Right lobe of liver (tissue), 6 donors: ENCODE data around the gene HIP1. TPM values are rescaled to one million over a fixed set of nuclear protein-coding genes. Genes with fewer than 3 reads are reported as not detected.
"Not testable (repeated sequence)": the region's sequence is repeated elsewhere in the genome, so short reads cannot be mapped to it uniquely, and the experiment has no call there.

Source experiments
- ATAC-seq, 4 donors: fragments of 200-7000 bp; cut with Tn5 transposase; one replicate each; pipeline ENCODE4 v1.9.1; 2020; ENCODE audit warnings: mild to moderate bottlenecking in 4 of 4, moderate library complexity in 4 of 4
- DNase-seq, 3 donors: peaks; one replicate each; pipeline ENCODE4 v3.0.0-alpha.2; 2020
- H3K27ac ChIP-seq, 3 donors: fragments of 200-600 bp; one replicate each; pipeline ENCODE4 v1.8.0; 2022
- H3K27me3 ChIP-seq, 2 donors: fragments of 200-600 bp; one replicate each; pipeline ENCODE4 v1.8.0; 2022
- H3K36me3 ChIP-seq, 4 donors: fragments of 200-600 bp; sonication (generic) in 1 of 4; one replicate each; pipeline versions ENCODE4 v1.5.1 to v1.8.0; 2017 to 2022; ENCODE audit warnings: control low read depth in 1 of 4
- H3K4me1 ChIP-seq, 4 donors: fragments of 200-600 bp; sonication (generic) in 1 of 4; one replicate each; pipeline versions ENCODE4 v1.5.1 to v1.8.0; 2017 to 2022; ENCODE audit warnings: control low read depth in 1 of 4
- H3K4me3 ChIP-seq, 3 donors: fragments of 200-600 bp; one replicate each; pipeline ENCODE4 v1.8.0; 2022
- H3K9me3 ChIP-seq, 4 donors: fragments of 200-600 bp; sonication (generic) in 1 of 4; one replicate each; pipeline versions ENCODE4 v1.5.1 to v1.8.0; 2017 to 2022; ENCODE audit warnings: control low read depth in 1 of 4
- POLR2A ChIP-seq: fragments of 450-650 bp; IDR thresholded peaks from one replicate; pipeline ENCODE4 v1.6.1; 2017; ENCODE audit warnings: antibody characterized with exemption, mild to moderate bottlenecking
- WGBS: methylation state at CpG from one replicate; pipeline ENCODE4 v1.1.6; 2018; ENCODE audit warnings: low coverage, low lambda C conversion rate; ENCODE audit not compliant: insufficient coverage; ENCODE audit errors: missing lambda C conversion rate; 5-methylcytosine and 5-hydroxymethylcytosine counted together
- intact Hi-C, 2 donors: fragments of 100-400 bp; cut with DNase I; formaldehyde crosslinking; loops; one replicate each; pipeline versions ENCODE4 v1.11.2 to v1.14.1; 2022
- total RNA-seq, 6 experiments: library from RNA; depleted of rRNA in 2 of 6; stranded (reverse); fragments of >200 nt in 2 of 6; fragmentation: NEBNext Ultra II Directional in 3 of 6; extraction: Animal tissue kit (Norgen Biotek cat#: 25700) in 3 of 6; gene quantifications; one replicate each; pipeline versions ENCODE4 v1.1.0 to v1.2.4, GENCODE V29; 2016 to 2023
- TF ChIP-seq, protein P1 (sequence below), 4 donors: fragments of 200-600 bp in 3 of 4; fragments of 450-650 bp in 1 of 4; IDR thresholded peaks; one replicate each; pipeline versions ENCODE4 v1.5.1 to v1.8.0; 2016 to 2022; ENCODE audit warnings: antibody characterized with exemption in 4 of 4, mild to moderate bottlenecking in 2 of 4
- donor health status: DM: no; HTN: yes; CAD: no.
- donor health status: DM: no; HTN: no; CAD: no.
- donor health status: DM: no; HTN: no; CAD: no.
- donor health status: DM: no; HTN: yes; CAD: no.
- donor health status: DM: no; HTN: yes; CAD: no.

The HIP1 gene
- total RNA-seq, 6 experiments from 2014 or later = 17.6 to 23.0 (median 18.8) TPM

DNA sequence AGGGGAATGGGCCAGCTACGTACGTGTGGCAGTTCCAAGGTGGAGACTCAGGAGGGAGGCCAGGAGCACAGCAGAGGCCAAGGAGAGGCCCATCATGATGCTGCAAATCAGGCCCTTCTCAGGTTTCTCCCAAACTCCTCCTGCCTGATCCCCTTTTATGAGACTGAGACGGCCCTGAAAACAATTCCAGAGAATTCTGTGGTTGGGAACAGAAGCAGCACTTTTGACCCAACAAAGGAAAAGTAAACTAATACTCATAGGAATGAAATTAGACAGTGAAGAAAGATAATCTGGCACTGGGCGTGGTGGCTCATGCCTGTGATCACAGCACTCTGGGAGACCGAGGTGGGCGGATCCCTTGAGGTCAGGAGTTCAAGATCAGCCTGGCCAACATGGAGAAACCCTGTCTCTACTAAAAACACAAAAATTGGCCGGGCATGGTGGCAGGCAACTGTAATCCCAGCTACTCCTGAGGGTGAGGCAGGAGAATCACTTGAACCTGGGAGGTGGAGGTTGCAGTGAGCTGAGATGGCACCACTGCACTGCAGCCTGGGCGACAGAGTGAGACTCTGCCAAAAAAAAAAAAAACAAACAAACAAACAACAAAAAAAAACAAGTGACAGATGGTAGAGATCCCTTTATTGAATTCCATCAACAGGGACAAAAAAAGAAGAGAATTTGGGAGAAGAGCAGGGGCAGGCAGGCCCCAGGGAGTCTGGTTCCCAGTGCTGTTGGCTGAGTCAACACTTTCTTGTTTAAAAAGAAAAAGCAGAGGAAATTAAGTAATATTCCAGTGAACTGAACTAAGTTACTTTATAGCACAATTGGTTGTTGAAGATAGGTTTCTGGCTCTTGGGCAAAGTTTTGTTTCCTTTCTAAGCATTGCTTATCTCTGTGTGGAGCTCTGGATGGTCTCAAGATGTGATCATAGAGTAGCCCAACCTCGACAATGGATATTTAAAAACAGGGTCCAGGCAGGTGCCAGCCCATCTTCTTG lies 33.6 kb upstream of the HIP1 start, which contains the start of gene CCL26:
Gene CCL26, minus strand, starts transcription at position 131 of the 997 bp plus-strand sequence. Its CDS starts 35 bp downstream, at position 96.
- DNase-seq (no peak), ATAC-seq (peak in 3 of 4 donors; percentile 23 to 52 (median 38))
- Histone ChIP-seq H3K9me3 (no peaks in the 10 kb centered on the region), H3K4me1 (no peaks in the 10 kb centered on the region), H3K4me3 (no peak within 1 kb of the TSS), H3K36me3 (no peaks in the 10 kb centered on the region), H3K27ac (no peak within 1 kb of the TSS), H3K27me3 (no peaks in the 10 kb centered on the region)
- intact Hi-C loops = no loop called here
- TF ChIP-seq, protein P1, sequence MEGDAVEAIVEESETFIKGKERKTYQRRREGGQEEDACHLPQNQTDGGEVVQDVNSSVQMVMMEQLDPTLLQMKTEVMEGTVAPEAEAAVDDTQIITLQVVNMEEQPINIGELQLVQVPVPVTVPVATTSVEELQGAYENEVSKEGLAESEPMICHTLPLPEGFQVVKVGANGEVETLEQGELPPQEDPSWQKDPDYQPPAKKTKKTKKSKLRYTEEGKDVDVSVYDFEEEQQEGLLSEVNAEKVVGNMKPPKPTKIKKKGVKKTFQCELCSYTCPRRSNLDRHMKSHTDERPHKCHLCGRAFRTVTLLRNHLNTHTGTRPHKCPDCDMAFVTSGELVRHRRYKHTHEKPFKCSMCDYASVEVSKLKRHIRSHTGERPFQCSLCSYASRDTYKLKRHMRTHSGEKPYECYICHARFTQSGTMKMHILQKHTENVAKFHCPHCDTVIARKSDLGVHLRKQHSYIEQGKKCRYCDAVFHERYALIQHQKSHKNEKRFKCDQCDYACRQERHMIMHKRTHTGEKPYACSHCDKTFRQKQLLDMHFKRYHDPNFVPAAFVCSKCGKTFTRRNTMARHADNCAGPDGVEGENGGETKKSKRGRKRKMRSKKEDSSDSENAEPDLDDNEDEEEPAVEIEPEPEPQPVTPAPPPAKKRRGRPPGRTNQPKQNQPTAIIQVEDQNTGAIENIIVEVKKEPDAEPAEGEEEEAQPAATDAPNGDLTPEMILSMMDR (IDR thresholded peaks at IDR 0.05) = no peak
- no peak for TF ChIP-seq POLR2A
- 50% methylated on average over 9 of the region's 9 CpGs for WGBS

DNA sequence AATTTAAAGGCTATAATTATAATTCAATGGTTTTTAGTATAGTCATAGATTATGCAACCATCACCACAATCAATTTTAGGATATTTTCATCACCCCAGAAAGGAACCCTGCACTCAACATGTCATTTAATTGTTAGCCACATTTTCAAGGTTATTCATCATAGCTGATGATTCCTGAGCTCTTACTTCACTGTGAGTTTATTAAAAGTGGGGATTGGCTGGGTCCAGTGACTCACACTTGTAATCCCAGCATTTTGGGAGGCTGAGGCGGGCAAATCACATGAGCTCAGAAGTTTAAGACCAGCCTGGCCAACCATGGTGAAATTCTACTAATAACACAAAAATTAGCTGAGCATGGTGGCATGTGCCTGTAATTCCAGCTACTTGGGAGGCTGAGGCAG lies 32.5 kb upstream of the HIP1 start:
- H3K27ac ChIP-seq = no peak overlapping the region
- H3K4me3 ChIP-seq = no peak overlapping the region
- intact Hi-C loops = no loop called here
- WGBS = 88% methylated on average over 1 of the region's 1 CpG
- no peaks in the 10 kb centered on the region for H3K27me3 ChIP-seq
- no peak for ATAC-seq
- H3K9me3 ChIP-seq = no peaks in the 10 kb centered on the region
- H3K4me1 ChIP-seq = no peaks in the 10 kb centered on the region
- TF ChIP-seq POLR2A = no peak
- TF ChIP-seq, protein P1 (IDR thresholded peaks at IDR 0.05) = no peak
- DNase-seq = no peak
- no peaks in the 10 kb centered on the region for H3K36me3 ChIP-seq

DNA sequence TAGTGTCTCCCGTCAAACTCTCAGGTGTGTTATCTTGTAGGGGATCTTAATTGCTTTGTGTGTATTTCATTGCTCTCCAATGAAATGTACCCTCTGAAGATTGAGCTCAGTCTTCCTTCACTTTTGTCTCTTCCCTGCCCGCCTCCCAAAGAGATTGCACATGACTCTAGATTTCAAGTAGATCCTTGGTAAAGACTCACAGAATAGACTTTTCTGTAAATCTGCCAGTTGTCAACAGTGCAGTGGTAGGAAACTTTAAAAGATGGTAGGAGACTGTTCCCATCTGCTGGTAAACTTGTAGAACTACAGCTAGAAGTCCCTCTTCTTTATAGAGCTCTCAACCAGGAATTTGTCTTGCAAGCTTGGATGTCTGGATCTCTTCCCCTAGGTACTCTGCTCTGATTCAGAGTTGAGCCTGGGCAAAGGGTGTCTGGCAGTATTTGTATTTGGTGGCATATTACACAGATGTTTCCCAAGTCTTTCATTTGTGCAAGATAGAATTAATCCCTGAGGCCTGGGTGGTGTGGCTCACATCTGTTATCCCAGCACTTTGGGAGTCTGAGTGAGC lies 23.7 kb upstream of the HIP1 start:
- DNase-seq = no peak
- TF ChIP-seq POLR2A = no peak
- TF ChIP-seq, protein P1 (IDR thresholded peaks at IDR 0.05) = peak; percentile 50 to 86 (median 76)
- Histone ChIP-seq H3K27me3 (no peaks in the 10 kb centered on the region), H3K9me3 (no peaks in the 10 kb centered on the region), H3K27ac (no peak overlapping the region), H3K36me3 (no peaks in the 10 kb centered on the region), H3K4me3 (no peak overlapping the region), H3K4me1 (no peaks in the 10 kb centered on the region)
- intact Hi-C loops = no loop called here
- peak; percentile 93 to 99 (median 96) for ATAC-seq
- WGBS = 20% methylated on average over 2 of the region's 2 CpGs

DNA sequence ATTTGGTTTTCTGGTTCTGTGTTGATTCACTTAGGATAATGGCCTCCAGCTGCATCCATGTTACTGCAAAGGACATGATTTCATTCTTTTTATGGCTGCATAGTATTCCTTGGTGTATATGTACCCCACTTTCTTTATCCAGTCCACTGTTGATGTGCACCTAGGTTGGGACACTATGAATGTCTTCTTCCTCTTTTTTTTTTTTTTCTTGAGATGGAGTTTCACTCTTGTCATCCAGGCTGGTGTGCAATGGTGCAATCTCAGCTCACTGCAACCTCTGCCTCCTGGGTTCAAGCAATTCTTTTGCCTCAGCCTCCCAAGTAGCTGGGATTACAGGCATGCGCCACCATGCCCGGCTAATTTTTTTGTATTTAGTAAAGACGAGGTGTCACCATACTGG lies 23.1 kb upstream of the HIP1 start:
- H3K4me1 ChIP-seq, H3K4me3 ChIP-seq, H3K27ac ChIP-seq, ATAC-seq, intact Hi-C loops, H3K36me3 ChIP-seq, H3K27me3 ChIP-seq, DNase-seq, H3K9me3 ChIP-seq: not testable (repeated sequence)
- WGBS = 69% methylated on average over 3 of the region's 3 CpGs

DNA sequence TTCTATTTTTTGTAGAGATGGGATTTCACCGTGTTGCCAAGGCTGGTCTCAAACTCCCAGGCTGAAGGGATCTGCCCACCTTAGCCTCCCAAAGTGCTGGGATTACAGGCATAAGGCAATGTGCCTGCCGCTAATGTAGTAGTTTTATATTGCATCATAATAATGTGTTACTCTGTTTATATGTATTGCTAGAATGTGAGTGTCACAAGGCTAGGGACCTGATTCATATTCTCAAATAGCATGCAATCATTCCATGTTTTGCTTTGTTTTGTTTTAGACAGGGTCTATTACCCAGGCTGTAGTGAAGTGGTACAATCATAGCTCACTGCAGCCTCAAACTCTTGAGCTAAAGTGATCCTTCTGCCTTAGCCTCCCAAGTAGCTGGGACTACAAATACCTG lies 19.8 kb upstream of the HIP1 start:
- ATAC-seq (no peak), DNase-seq (no peak)
- H3K27me3 ChIP-seq = no peaks in the 10 kb centered on the region
- no peak for TF ChIP-seq POLR2A
- TF ChIP-seq, protein P1 (IDR thresholded peaks at IDR 0.05) = no peak
- 58% methylated on average over 2 of the region's 2 CpGs for WGBS
- no peaks in the 10 kb centered on the region for H3K4me1 ChIP-seq
- H3K36me3 ChIP-seq = no peaks in the 10 kb centered on the region
- intact Hi-C loops = loop anchor here in 1 of 2 donors (10.0 kb wide), 1 partner anchor 114 kb away; no protein-coding TSS in a partner anchor
- no peak overlapping the region for H3K27ac ChIP-seq
- no peaks in the 10 kb centered on the region for H3K9me3 ChIP-seq
- no peak overlapping the region for H3K4me3 ChIP-seq
